GM12878 (cell line): ENCODE measurements around the gene DLK1. TPM values are rescaled to one million over a fixed set of nuclear protein-coding genes. Genes with fewer than 3 reads are reported as not detected.

Experiments used
- polyA plus RNA-seq, 11 experiments: library from polyadenylated mRNA; depleted of rRNA in 4 of 11; unstranded in 6 of 11; stranded (reverse) in 5 of 11; fragments of >200 nt; fragmentation: Nextera tagmentation in 4 of 11; fragmentation: Illumina TruSeq in 1 of 11; extraction: Ambion mirVana in 4 of 11; extraction: Trizol in 1 of 11; gene quantifications; 1 replicate in 1 of 11; 2 replicates in 10 of 11; pipeline versions ENCODE4 v1.2.1 to v1.2.3, GENCODE V29; 2011 to 2016; ENCODE audit warnings: inconsistent platforms in 2 of 11, missing spikeins in 2 of 11, low read depth in 1 of 11
- total RNA-seq, 4 experiments: library from RNA; depleted of rRNA in 3 of 4; stranded (reverse); fragments of >200 nt in 3 of 4; fragmentation: Illumina TruSeq in 1 of 4; extraction: Trizol in 1 of 4; gene quantifications; 2 replicates each; pipeline versions ENCODE4 v1.2.1 to v1.2.3, GENCODE V29; 2013 to 2021

Gene DLK1
- total and polyA plus RNA-seq, 10 of the 15 experiments (the other 5 are each of a cell fraction or from before 2014, with no cell fraction given) = 0.87 TPM; not detected in 9

Other genes starting within 250 kb of the DLK1 start
- gene BEGAIN, start 139.5 kb upstream of the DLK1 start, total RNA-seq (2014; rRNA removed) = 0.06 and 0.16 TPM in 2 replicates
- gene BEGAIN, start 139.5 kb upstream of the DLK1 start, total RNA-seq (2014; rRNA removed; fragmentation: Illumina TruSeq; extraction: Trizol) = not detected in 2 replicates
- gene BEGAIN, start 139.5 kb upstream of the DLK1 start, total RNA-seq (2021) = 0.24 and 0.31 TPM in 2 replicates
- 0.14 and 0.27 TPM in 2 replicates for gene BEGAIN, start 139.5 kb upstream of the DLK1 start, polyA plus RNA-seq (2011; rRNA removed)
- gene BEGAIN, start 139.5 kb upstream of the DLK1 start, polyA plus RNA-seq (2014; fragmentation: Illumina TruSeq; extraction: Trizol) = 0.01 TPM in 1 of 2 replicates, not detected in the other
- not detected for gene BEGAIN, start 139.5 kb upstream of the DLK1 start, polyA plus RNA-seq (2014; fragmentation: Nextera tagmentation; extraction: Ambion mirVana)
- 0.03 and 0.04 TPM in 2 replicates for gene BEGAIN, start 139.5 kb upstream of the DLK1 start, polyA plus RNA-seq (2014; rRNA removed)
- not detected for gene BEGAIN, start 139.5 kb upstream of the DLK1 start, polyA plus RNA-seq (2016; fragmentation: Nextera tagmentation; extraction: Ambion mirVana)
- gene MEG3, start 99.2 kb downstream of the DLK1 start, total RNA-seq (2014; rRNA removed) = not detected in 2 replicates
- not detected in 2 replicates for gene MEG3, start 99.2 kb downstream of the DLK1 start, total RNA-seq (2014; rRNA removed; fragmentation: Illumina TruSeq; extraction: Trizol)
- 0.66 and 0.95 TPM in 2 replicates for gene MEG3, start 99.2 kb downstream of the DLK1 start, total RNA-seq (2021)
- 2.0 and 2.9 TPM in 2 replicates for gene MEG3, start 99.2 kb downstream of the DLK1 start, polyA plus RNA-seq (2011; rRNA removed)
- not detected in 2 replicates for gene MEG3, start 99.2 kb downstream of the DLK1 start, polyA plus RNA-seq (2014; fragmentation: Illumina TruSeq; extraction: Trizol)
- not detected for gene MEG3, start 99.2 kb downstream of the DLK1 start, polyA plus RNA-seq (2014; fragmentation: Nextera tagmentation; extraction: Ambion mirVana)
- 0.03 and 0.04 TPM in 2 replicates for gene MEG3, start 99.2 kb downstream of the DLK1 start, polyA plus RNA-seq (2014; rRNA removed)
- not detected for gene MEG3, start 99.2 kb downstream of the DLK1 start, polyA plus RNA-seq (2016; fragmentation: Nextera tagmentation; extraction: Ambion mirVana)
- gene RTL1, start 176.8 kb downstream of the DLK1 start, total RNA-seq (2014; rRNA removed) = not detected in 2 replicates
- gene RTL1, start 176.8 kb downstream of the DLK1 start, total RNA-seq (2014; rRNA removed; fragmentation: Illumina TruSeq; extraction: Trizol) = not detected in 2 replicates
- not detected in 2 replicates for gene RTL1, start 176.8 kb downstream of the DLK1 start, total RNA-seq (2021)
- gene RTL1, start 176.8 kb downstream of the DLK1 start, polyA plus RNA-seq (2011; rRNA removed) = not detected in 2 replicates
- not detected in 2 replicates for gene RTL1, start 176.8 kb downstream of the DLK1 start, polyA plus RNA-seq (2014; fragmentation: Illumina TruSeq; extraction: Trizol)
- not detected for gene RTL1, start 176.8 kb downstream of the DLK1 start, polyA plus RNA-seq (2014; fragmentation: Nextera tagmentation; extraction: Ambion mirVana)
- not detected in 2 replicates for gene RTL1, start 176.8 kb downstream of the DLK1 start, polyA plus RNA-seq (2014; rRNA removed)
- not detected for gene RTL1, start 176.8 kb downstream of the DLK1 start, polyA plus RNA-seq (2016; fragmentation: Nextera tagmentation; extraction: Ambion mirVana)